PFSK-1 (cell line): Measurements from ENCODE around the gene FYN.

Experiments used
- FOXP2 ChIP-seq: optimal IDR thresholded peaks from 2 replicates; pipeline ENCODE3; 2011; ENCODE audit warnings: borderline replicate concordance, control low read depth, inconsistent platforms; ENCODE audit not compliant: insufficient read depth; ENCODE audit errors: extremely low read length, extremely low read depth
- POLR2AphosphoS5 ChIP-seq: IDR thresholded peaks from 2 replicates; pipeline ENCODE4 v1.6.1; 2012; ENCODE audit warnings: low read depth, mild to moderate bottlenecking, control low read depth, low read length, moderate library complexity
- SIN3A ChIP-seq: IDR thresholded peaks from 2 replicates; pipeline ENCODE4 v1.6.1; 2012; ENCODE audit warnings: mild to moderate bottlenecking, low read length, moderate library complexity, borderline replicate concordance; ENCODE audit not compliant: insufficient read depth
- TAF1 ChIP-seq: IDR thresholded peaks from 2 replicates; pipeline ENCODE4 v1.6.1; 2012; ENCODE audit warnings: low read length, control low read depth, borderline replicate concordance; ENCODE audit not compliant: insufficient read depth
- TF ChIP-seq, protein P1 (sequence below), 2 experiments: IDR thresholded peaks; 2 replicates each; pipeline versions ENCODE4 v1.6.1 to v1.8.0; 2011 to 2012; ENCODE audit warnings: low read depth in 2 of 2, low read length in 2 of 2, control low read depth in 1 of 2, inconsistent platforms in 1 of 2, mild to moderate bottlenecking in 1 of 2, moderate library complexity in 1 of 2; ENCODE audit not compliant: insufficient read depth in 1 of 2

The FYN gene

DNA sequence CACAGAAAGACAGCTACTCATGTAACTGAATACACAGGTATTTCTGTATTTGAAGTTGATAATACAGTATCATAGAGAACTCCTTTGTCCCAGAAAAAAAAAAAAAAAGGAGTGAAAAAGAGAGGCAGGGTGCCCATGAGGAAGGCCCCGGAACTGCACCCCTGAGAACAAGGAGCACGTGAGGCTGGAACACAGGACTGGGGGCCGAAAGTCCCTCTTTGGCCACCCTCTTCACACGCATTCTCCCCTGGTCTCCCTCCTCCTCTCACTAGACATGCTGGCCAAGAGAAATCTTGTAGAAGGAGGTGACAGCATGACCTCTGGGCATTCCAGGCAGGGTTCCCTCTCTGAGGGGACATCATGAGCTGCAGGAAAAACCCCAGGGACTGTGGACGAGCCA is 204.8 kb downstream of the FYN start:
- no peak for TF ChIP-seq FOXP2
- TF ChIP-seq, protein P1, sequence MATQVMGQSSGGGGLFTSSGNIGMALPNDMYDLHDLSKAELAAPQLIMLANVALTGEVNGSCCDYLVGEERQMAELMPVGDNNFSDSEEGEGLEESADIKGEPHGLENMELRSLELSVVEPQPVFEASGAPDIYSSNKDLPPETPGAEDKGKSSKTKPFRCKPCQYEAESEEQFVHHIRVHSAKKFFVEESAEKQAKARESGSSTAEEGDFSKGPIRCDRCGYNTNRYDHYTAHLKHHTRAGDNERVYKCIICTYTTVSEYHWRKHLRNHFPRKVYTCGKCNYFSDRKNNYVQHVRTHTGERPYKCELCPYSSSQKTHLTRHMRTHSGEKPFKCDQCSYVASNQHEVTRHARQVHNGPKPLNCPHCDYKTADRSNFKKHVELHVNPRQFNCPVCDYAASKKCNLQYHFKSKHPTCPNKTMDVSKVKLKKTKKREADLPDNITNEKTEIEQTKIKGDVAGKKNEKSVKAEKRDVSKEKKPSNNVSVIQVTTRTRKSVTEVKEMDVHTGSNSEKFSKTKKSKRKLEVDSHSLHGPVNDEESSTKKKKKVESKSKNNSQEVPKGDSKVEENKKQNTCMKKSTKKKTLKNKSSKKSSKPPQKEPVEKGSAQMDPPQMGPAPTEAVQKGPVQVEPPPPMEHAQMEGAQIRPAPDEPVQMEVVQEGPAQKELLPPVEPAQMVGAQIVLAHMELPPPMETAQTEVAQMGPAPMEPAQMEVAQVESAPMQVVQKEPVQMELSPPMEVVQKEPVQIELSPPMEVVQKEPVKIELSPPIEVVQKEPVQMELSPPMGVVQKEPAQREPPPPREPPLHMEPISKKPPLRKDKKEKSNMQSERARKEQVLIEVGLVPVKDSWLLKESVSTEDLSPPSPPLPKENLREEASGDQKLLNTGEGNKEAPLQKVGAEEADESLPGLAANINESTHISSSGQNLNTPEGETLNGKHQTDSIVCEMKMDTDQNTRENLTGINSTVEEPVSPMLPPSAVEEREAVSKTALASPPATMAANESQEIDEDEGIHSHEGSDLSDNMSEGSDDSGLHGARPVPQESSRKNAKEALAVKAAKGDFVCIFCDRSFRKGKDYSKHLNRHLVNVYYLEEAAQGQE (IDR thresholded peaks at IDR 0.05; ENCODE audit: insufficient read depth in 1 of 2, low read depth in 2 of 2, low read length in 2 of 2): no peak

DNA sequence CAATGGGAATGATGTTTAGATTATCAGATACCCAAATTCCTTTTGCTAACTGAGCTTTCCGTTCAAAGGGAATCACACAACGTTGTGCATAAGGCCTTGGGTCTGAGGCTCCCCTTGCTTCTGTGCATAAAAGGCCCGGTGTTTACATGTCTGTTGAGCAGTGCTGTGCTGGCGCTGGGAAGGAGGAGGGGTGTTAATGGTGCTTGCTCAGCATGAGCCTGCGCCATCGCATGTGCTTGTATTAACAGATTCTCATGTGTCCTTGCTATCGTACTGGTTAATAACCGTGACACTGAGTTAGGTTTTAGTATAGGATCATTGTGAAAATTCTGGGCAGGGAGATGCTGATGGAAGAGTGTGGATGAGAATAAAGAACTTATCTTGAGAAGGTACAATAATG is 205.3 kb downstream of the FYN start:
- TF ChIP-seq TAF1 (no peak), SIN3A (no peak), POLR2AphosphoS5 (no peak), FOXP2 (no peak)
- TF ChIP-seq, protein P1 (IDR thresholded peaks at IDR 0.05; ENCODE audit: insufficient read depth in 1 of 2, low read depth in 2 of 2, low read length in 2 of 2): no peak

DNA sequence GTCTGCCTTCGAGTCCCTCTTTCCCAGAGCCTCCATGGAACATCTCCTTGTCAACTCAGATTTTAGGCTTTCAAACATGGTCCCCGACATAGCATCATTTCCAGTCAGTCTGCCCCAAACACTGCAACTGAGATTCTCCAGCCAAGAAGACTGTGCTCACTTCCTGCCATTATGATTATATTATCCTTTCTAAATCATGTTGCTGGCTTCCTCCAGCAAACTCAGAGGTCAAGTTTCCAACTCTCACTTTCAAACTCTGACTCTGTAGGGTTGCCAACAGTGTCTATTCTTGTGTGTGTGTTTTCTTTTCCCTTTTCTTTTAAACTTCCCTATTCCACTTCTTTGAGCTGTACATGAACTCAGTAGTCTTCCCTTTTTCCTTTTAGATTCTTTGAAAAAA is 206.4 kb downstream of the FYN start:
- TF ChIP-seq TAF1 (no peak), SIN3A (no peak), FOXP2 (no peak), POLR2AphosphoS5 (no peak)
- TF ChIP-seq, protein P1 (IDR thresholded peaks at IDR 0.05; ENCODE audit: insufficient read depth in 1 of 2, low read depth in 2 of 2, low read length in 2 of 2): no peak

DNA sequence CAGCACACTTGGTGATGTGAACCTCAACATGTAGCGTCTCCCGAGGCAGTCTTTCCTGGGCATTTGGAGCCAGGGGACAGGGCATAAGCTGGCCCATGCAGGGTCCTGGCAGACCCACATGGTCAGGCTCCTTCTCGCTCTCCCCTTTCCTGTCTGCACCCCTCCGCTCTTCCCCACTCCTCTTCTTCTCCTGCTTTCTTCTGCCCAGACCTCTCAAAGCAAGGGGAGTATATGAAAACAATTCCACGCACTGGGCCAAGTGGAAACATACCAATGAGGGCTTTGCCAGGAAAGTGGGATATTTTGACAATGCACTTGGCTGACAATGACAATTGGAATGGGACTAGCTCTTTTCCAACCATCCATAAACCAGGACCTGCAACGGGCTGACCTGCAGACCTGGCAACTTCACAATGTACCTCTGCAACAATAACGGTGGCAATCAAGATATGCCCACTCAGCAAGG is 208.7 kb downstream of the FYN start:
- TF ChIP-seq SIN3A (no peak), TAF1 (no peak), FOXP2 (no peak), POLR2AphosphoS5 (no peak)
- TF ChIP-seq, protein P1 (IDR thresholded peaks at IDR 0.05; ENCODE audit: insufficient read depth in 1 of 2, low read depth in 2 of 2, low read length in 2 of 2): no peak

DNA sequence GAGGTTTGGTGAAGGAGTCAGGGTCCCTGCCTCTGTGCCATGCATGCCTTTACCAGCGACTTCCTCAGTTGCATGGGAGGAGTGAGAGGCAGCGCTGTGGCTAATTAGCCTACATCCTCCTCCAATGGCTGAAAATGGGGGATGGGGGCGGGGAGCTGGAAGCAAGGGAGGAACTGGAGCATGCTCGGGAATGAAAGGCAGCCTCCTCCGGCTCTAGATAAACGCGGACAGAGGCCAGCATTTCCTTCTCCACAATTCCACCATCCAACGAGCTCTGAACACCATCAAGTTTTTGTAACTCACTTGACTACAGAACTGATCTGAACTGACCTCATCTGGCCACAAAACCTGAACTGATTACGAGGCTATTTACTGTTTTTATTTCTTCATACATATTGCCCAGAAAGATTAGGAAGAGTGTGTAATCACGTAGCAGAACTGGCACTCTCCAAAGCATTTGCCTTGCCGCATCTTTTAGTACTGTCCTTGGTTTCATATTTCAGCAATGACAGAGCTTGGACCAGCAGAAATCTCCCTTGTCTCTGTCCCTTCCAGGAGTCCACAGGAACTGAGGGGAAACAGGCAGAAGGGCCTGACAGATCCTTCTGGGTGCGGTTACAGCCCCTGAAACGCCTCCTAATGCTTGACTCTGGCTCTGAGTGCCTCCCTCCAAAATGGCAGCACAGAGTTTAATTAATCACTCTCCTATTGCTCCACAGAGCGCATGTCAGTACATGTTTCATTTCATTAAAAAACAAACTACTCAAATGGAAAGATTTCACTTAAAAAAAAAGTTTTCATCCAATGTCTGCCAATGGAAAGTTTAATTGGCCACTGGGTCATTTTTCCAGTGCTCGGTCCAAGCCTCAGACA is 209.3 kb downstream of the FYN start:
- TF ChIP-seq, protein P1 (IDR thresholded peaks at IDR 0.05; ENCODE audit: insufficient read depth in 1 of 2, low read depth in 2 of 2, low read length in 2 of 2): peak in 1 of 2 experiments; percentile 58; a peak in 1 of 4 replicates
- TF ChIP-seq SIN3A (0 out of 2 replicates have a peak, but pooled peaks have one; percentile 8), TAF1 (no peak), POLR2AphosphoS5 (no peak), FOXP2 (peak; percentile 78)
